GM12891 (cell line): ENCODE data around the gene TRIM25.

Experiments used
- PAX5 ChIP-seq: IDR thresholded peaks from 2 replicates; pipeline ENCODE4 v1.6.1; 2011; ENCODE audit warnings: low read length, moderate library complexity, mild to moderate bottlenecking; ENCODE audit not compliant: insufficient read depth, severe bottlenecking
- POLR2A ChIP-seq: IDR thresholded peaks from 2 replicates; pipeline ENCODE4 v1.6.1; 2011; ENCODE audit warnings: low read depth, low read length, control low read depth
- POLR2AphosphoS5 ChIP-seq: IDR thresholded peaks from 2 replicates; pipeline ENCODE4 v1.6.1; 2011; ENCODE audit warnings: low read depth, low read length, control low read depth
- POU2F2 ChIP-seq: IDR thresholded peaks from 2 replicates; pipeline ENCODE4 v1.6.1; 2011; ENCODE audit warnings: low read depth, mild to moderate bottlenecking, control low read depth, low read length, moderate library complexity
- SPI1 ChIP-seq: IDR thresholded peaks from 2 replicates; pipeline ENCODE4 v1.6.1; 2011; ENCODE audit warnings: low read depth, low read length, control low read depth
- TAF1 ChIP-seq: IDR thresholded peaks from 2 replicates; pipeline ENCODE4 v1.6.1; 2011; ENCODE audit warnings: low read depth, low read length, control low read depth

GRCh38 chr17:56838687-56839086, 75.2 kb downstream of the TRIM25 start:
- no peak for TF ChIP-seq SPI1
- TF ChIP-seq POLR2A = no peak
- no peak for TF ChIP-seq POLR2AphosphoS5
- no peak for TF ChIP-seq TAF1
- TF ChIP-seq POU2F2 = no peak
- no peak for TF ChIP-seq PAX5
